GM21529 (cell line): ENCODE measurements around the gene RNGTT.
"Not testable (repeated sequence)": the region's sequence is repeated elsewhere in the genome, so short reads cannot be mapped to it uniquely, and the experiment has no call there.

Source experiments
- ATAC-seq: cut with Tn5 transposase; IDR thresholded peaks from one replicate; pipeline ENCODE4 v1.9.1; 2021; ENCODE audit not compliant: unreplicated experiment

Gene RNGTT

DNA sequence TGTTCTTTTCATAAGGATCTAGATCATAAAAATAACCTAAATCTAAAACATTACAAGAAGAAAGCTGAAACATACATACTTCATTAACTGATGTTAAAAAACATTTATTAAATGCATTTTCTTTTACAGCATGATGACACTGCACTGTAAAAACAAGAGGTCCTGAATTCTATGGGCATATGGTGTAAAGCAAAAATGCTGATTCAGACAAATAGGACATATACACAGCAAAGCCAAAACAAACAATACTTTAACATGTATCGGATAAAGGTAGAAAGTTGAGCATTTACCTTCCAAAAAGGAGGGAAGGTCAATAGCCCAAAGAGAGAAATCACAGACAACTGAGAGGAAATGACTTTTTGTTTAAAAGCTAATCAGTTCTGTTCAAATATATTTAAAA, 221.5 kb downstream of the RNGTT start:
- ATAC-seq: no peak

GRCh38 chr6:88741071-88741470, 222.3 kb downstream of the RNGTT start:
- no peak for ATAC-seq

DNA sequence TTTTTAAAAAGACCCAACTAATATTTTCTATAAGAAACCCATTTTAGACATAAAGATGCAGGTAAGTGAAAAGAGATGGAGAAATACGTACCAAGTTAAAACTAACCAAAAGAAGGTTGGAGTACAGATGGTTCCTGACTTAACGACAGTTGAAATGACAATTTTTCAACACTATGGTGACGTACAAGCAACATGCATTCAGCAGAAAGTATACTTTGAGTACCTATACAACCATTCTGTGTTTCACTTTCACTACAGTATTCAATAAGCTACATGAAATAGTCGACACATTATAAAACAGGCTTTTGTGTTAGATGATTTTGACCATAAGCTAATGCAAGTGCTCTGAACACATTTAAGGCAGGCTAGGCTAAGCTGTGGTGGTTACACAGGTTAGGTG, 228.9 kb downstream of the RNGTT start:
- no peak for ATAC-seq

- ATAC-seq: no peak
These were observed 232.8 kb downstream of the RNGTT start for GRCh38 chr6:88730611-88731011.

- ATAC-seq: no peak
These were observed 234.7 kb downstream of the RNGTT start for GRCh38 chr6:88728756-88729155.

DNA sequence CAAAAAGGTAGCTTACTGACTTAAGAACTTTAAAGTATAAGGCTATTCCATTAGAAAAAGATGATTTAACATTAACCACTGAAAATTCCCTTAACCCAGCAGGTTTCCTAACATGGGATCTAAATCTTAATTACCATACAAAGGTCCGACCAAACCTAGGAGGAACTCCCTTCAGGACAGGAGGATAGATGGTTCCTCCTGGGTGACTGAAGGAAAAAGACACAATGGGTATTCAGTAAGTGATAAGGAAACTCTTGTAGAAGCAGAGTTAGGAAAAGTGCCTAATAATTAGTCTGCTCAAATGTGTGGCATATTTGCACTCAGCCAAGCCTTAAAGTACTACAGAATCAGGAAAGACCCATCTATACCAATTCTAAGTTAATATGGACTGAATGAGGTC, 237.0 kb downstream of the RNGTT start:
- not testable (repeated sequence) for ATAC-seq

DNA sequence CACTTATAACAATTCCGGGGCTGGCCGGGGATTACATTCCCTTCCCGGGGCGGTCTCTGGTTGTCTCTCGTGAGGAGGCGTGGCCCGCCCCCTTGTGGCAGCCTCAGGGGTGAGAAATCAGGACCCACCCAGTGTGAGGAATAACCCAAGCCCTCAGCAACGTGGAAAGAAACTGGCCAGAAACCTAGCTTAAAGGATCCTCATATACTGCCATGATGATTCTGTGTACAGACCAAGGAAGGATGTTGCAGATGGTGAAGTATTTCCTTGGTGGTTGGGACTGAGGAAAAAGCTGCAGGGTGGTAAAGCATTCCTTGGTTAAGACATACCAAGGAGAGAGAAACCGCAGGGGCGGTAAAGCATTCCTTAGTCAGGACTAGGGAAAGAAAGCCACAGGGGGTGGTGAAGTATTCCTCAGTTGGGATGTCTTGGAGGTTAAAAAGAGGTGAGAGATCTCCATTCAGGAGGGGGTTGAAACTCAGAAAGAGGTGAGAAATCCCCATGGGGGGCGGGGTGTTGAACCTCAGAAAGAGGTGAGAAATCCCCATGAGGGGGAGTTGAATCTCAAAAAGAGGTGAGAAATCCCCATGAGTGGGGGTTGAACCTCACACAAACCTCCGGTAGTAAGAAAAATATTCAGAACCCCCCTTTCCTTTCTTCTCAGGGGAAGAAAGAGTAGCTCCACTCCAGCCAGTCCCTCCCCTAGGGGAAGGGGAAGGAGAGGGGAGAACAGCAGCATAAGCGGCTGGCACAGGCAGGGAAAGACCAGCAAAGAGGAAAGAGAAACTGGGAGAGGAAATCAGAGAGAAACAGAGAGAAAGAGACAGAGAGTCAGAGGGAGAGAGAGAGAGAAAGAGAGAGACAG, 238.1 kb downstream of the RNGTT start:
- no peak for ATAC-seq

DNA sequence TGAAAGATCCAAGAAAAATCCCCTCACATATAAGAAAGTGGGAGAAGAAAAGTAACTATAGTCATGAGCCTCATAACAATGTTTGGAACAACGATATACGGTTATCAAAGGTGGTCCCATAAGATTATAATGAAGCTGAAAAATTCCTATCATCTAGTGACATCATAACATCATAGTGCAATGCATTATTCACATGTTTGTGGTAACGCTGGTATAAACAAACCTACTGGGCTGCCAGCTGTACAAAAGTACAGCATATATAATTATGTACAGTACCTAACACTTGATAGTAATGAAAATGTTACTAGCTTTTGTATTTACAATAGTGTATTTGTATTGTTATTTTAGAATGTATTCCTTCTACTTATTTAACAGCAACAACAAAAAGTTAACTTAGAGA, 240.7 kb downstream of the RNGTT start:
- no peak for ATAC-seq

DNA sequence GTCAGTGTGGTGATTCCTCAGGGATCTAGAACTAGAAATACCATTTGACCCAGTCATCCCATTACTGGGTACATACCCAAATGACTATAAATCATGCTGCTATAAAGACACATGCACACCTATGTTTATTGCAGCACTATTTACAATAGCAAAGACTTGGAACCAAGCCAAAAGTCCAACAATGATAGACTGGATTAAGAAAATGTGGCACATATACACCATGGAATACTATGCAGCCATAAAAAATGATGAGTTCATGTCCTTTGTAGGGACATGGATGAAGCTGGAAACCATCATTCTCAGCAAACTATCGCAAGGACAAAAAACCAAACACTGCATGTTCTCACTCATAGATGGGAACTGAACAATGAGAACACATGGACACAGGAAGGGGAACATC, 247.0 kb downstream of the RNGTT start:
- not testable (repeated sequence) for ATAC-seq

DNA sequence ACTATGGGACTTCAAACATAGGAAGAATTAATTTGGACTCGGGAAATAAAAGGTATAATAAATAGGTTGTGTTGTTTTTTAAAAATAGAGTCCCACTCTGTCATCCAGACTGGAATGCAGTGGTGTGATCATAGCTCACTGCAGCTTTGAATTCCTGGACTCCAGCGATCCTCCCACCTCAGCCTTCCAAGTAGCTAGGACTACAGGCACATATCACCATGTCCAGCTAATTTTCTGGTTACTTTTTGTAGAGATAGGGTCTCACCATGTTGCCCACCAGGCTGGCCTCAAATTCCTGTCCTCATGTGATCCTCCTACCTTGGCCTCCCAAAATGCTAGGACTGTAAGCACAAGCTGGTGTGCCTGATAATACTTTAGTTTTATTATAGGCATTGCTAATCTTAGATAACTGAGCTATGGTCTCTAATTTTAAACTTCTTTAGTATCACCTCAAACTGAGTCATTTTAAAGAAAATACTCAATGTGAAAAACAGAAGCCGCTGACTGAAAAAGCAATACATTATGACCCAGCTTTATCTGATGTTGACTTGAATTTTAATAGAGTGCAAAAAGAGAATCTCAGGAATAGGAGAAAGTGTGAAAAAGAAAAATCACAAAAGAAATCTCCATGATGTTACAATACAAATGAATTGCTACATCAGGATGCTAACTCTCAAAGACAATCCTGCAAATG, 251.0 kb downstream of the RNGTT start:
- no peak for ATAC-seq

GRCh38 chr6:88709819-88710246, 253.6 kb downstream of the RNGTT start:
- no peak for ATAC-seq

GRCh38 chr6:88708197-88708744, 255.1 kb downstream of the RNGTT start:
- ATAC-seq: no peak

- ATAC-seq: peak; percentile 92
These were observed 257.8 kb downstream of the RNGTT start for GRCh38 chr6:88705601-88706000.

DNA sequence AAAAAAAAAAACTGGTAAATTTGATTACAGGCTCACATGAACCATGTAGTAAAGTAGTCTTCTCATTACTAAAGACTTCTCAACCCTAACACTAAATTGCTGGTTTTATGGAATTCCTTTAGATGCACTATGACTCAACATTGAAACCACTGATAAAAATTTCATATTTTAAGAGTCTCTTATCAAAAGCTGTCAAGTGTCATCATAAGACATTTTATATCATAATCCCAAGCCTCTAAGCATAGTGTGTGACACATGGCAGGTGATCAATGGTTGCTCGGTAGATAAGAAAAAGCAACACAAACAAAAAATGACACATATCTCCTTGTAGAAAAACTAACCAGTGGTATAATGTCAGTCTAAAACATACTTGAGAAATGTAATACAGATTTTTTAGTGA, 258.4 kb downstream of the RNGTT start:
- no peak for ATAC-seq

- ATAC-seq: no peak
These were observed 260.4 kb downstream of the RNGTT start for GRCh38 chr6:88702956-88703556.

GRCh38 chr6:88698661-88699060, 264.8 kb downstream of the RNGTT start:
- no peak for ATAC-seq

DNA sequence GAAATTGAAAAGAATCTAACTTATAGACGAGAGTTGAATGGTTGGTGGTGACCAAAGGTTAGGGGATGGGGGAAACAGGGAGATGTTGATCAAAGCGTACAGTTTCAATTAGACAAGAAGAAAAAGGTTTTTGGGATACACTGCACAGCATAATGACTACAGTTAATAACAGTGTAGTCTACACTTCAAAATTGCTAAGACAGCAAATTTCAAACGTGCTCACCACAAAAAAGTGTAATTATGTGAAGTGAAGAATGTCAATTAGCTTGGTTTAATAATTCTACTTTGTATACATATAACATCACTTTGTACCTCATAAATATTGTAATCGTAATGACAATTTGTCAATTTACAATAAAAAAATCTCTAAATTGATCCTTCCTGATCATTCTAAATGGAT, 267.5 kb downstream of the RNGTT start:
- no peak for ATAC-seq

GRCh38 chr6:88683734-88684133, 279.7 kb downstream of the RNGTT start:
- no peak for ATAC-seq

DNA sequence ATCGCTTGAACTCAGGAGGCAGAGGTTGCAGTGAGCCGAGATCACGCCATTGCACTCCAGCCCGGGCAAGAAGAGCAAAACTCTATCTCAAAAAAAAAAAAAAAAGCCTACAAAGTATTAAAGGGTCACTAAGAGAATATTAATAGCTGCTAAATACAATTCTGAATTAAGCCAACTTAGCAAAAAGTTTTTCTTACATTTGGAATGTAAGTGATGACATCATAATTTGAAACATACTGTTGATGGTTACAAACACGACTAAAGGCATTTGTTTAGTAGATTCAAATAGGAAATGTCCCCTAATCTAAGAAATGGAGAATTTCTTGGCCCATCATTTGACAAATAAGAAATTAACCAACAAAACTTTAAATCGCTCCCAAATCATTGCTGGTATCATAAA, 282.8 kb downstream of the RNGTT start:
- ATAC-seq: no peak

DNA sequence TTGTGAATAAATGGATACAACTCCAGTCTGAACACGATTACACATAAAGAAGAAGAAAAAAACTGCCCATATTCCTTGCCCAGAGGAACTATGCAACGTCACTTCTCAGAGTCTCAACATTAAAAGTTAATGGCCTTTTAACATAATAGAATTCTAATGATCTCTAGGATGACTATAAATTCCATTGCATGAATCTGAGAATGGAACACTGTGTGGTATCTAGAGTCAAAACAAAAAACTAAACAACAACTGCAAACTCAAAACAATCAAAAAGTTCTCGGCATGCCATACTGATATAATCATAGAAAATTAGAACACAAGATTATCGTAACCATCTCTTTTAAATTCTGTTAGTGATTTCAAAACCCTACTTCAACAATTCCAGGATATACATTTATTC, 283.6 kb downstream of the RNGTT start:
- no peak for ATAC-seq

GRCh38 chr6:88677356-88677755, 286.1 kb downstream of the RNGTT start:
- no peak for ATAC-seq

GRCh38 chr6:88671624-88672023, 291.8 kb downstream of the RNGTT start:
- no peak for ATAC-seq
